ENCODE measurements around the gene ATE1.

DNA sequence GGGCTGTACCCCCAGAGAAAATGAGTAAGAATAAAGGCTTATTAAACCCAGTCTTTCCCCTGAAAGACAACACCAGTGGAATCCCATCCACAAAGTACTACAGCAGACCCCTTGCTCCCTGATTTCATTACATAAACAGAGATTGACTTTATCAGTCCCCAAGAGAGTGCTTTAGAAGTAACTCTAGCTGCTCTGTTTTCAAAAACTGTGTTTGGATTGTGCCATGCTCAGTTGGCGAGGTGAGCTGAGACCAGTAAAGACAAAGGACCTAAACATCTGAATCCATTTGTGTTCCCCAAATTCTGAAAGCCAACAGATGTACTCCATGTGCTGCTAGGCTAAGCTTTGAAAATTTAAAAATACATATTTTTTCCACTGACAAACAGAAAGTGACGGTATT is 127.0 kb downstream of the ATE1 start:
- TF ChIP-seq, protein P1, sequence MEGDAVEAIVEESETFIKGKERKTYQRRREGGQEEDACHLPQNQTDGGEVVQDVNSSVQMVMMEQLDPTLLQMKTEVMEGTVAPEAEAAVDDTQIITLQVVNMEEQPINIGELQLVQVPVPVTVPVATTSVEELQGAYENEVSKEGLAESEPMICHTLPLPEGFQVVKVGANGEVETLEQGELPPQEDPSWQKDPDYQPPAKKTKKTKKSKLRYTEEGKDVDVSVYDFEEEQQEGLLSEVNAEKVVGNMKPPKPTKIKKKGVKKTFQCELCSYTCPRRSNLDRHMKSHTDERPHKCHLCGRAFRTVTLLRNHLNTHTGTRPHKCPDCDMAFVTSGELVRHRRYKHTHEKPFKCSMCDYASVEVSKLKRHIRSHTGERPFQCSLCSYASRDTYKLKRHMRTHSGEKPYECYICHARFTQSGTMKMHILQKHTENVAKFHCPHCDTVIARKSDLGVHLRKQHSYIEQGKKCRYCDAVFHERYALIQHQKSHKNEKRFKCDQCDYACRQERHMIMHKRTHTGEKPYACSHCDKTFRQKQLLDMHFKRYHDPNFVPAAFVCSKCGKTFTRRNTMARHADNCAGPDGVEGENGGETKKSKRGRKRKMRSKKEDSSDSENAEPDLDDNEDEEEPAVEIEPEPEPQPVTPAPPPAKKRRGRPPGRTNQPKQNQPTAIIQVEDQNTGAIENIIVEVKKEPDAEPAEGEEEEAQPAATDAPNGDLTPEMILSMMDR (IDR thresholded peaks at IDR 0.05; ENCODE audit: borderline replicate concordance, extremely low read depth, low read length, poor library complexity, severe bottlenecking), result no peak
- TF ChIP-seq EZH2 (IDR thresholded peaks at IDR 0.05; ENCODE audit: borderline replicate concordance, low read depth, low read length, severe bottlenecking), result no peak
